OCI-LY7 (cell line): ENCODE data around the gene AIFM2.

Source experiments
- CTCF ChIP-seq: fragments of 200-600 bp; sonication (generic); conservative IDR thresholded peaks from 2 replicates; pipeline ENCODE4 v1.5.1; 2014; ENCODE audit warnings: mild to moderate bottlenecking, antibody characterized with exemption, low read length, moderate library complexity, mixed read lengths
- EZH2phosphoT487 ChIP-seq: fragments of 200-600 bp; sonication (generic); IDR thresholded peaks from 2 replicates; pipeline ENCODE4 v1.6.1; 2018; ENCODE audit warnings: low read depth, borderline replicate concordance, mild to moderate bottlenecking, mixed run types, antibody characterized with exemption, low read length, moderate library complexity, mixed read lengths

- TF ChIP-seq CTCF = no peak
- TF ChIP-seq EZH2phosphoT487 = no peak
Measured at GRCh38 chr10:70090951-70091350, 41.7 kb downstream of the AIFM2 start.
